Measurements from ENCODE around the gene OCSTAMP. TPM values are rescaled to one million over a fixed set of nuclear protein-coding genes. Genes with fewer than 3 reads are reported as not detected.

Gene OCSTAMP
- total RNA-seq, 1 experiment from 2014 or later, result not detected

DNA sequence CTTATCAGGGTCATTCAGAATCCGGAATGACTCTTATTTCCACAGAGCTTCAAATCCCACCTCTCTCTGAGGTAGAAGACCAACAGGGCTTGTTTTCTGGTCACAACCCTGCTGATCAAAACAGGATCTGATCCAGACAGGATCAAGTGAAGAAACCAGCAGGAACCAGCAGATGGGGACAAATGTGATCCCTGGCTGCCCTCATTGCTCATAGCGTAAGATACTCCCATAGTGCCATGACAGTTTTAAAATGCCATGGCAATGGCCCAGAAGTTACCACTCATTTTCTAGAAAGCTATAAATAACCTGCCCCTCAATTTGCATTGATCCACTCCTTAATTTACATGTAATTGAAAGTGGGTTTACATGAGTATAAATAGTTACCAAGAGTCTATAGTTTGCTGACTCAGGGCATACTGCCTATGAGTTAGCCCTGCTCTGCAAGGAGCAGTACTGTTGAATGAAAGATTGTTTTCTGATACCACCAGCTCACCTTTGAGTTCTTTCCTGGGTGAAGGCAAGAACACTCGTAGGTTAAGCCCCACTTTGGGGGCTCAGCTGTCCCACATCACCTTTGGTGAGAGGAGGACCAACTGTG lies 30.9 kb downstream of the OCSTAMP start:
- no peak for DNase-seq (ENCODE audit: low read depth)

DNA sequence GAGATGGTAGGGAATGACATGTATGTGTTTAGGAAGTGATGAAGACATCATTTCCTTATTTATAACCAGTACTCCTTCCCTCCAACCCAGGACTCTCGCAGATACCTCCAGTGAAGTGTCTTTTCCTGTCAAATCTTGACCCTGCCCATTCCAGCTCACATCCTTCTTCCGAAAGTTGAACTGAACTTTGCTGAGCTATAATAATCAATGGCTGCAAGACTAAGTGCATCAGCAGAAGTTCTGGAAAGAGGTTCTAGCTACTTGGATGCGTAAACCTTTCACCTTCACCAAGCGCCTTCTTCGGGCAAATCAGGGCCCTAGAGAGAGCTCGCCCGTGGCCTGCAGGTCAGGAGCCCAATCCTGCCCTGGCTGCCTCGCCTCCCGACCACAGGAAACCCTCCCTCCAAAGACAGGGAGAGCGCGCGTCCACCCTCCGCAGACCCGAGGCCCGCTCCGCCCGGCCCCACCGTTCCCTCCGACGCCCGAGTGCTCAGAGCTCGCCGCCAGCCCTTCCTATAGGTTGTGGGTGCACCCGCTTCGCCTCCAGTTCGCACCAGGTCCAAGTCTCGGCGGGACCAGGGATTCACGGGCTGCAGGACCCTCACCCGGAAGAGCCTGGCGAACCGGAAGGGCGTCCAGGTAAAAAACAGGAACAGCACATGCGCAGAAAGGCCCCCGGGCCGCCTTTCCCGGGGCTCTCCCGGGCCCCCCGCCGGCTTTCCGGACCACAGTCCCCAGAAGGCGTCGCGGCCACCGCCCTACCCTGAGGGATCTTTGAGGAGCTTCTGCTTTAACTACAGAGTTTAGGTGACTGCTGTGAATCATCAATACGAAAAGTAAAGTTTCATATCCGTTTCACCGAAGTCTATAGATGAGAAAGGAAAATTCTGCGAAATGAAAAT lies 37.3 kb downstream of the OCSTAMP start, which contains the start of gene ZNF334:
Gene ZNF334, minus strand, starts transcription at position 617 of the 902 bp plus-strand sequence. CDS start 1,457 bp downstream, outside the sequence.
- DNase-seq (ENCODE audit: low read depth), result peak; percentile 69

DNA sequence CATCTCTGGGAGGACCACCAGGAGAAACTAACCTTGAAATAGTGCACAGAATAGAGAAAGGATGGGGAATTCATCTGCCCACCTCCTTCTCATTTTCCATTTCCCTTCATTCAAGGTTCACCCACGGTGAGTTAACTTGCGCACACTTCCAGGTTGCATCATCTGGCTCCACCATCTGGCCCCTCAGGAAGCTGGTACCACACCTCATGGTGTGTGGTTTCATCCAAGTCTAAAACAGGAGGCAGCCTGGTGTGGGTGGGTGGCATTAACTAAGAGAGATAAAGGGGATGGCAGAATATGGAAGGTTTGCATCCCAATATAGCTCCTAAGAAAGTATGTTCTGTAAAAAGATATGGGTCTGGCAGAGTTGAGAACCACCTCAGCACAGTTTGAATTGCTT lies 40.9 kb downstream of the OCSTAMP start:
- DNase-seq (ENCODE audit: low read depth), result no peak

DNA sequence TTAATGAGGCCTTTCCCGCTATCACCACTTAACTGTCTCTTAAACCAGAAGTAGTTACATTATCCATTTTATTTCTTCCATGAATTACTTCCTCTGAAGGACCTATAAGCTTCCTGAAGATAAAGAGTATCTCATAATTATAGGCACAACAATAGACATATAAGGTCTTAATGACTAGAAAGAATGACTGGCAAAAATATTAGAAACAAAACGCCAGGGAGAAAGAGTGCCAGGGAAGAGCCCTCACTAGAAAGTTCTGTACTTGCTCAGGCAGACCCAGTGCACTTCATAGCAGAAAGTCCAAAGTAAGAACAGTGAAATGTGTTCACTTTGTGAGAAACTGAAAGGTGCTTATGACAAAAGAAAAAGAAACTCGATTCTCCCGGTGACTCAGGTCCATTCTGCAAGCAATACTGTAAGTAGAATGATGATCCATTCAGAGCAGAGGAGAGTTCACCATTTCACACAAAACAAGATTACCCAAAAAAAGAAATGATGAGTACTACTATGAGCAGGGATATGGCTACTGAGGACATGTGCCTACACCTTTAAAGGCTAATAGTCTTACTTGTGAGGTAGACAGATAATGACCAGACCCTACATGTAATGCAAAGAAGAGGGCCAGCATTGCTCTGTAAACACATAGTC lies 42.6 kb downstream of the OCSTAMP start:
- no peak for DNase-seq (ENCODE audit: low read depth)

DNA sequence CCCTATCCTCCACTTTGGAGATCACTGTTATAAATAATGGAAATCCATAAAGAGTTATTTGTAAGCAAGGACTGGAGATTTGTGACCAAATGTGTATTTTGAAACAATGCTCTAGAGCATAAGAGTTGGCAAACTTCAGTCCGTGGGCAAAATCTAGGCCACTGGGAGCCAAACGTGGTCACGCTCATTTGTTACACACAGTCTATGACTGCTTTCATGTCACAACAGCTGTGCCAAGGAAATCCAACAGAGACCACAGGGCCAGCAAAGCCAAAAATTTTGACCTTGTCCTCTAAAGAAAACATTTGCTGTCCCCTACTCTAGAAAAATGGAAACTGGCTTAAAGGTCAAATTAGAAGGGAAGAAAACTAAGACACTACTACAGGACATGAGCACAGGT lies 44.9 kb downstream of the OCSTAMP start:
- DNase-seq (ENCODE audit: low read depth), result no peak

DNA sequence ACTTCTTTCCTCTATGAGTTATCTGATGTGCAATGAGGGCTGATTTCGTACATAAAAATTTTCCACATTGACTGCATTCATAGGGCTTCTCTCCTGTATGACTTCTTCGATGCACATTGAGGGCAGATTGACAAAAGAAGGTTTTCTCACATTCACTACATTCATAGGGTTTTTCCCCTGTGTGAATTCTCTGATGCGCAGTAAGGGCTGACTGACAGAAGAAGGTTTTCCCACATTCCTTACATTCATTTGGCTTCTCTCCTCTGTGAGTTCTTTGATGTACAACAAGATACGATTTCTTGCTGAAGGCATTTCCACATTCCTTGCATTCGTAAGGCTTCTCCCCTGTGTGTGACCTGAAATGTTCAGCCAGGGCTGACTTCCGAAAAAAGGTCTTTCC lies 48.5 kb downstream of the OCSTAMP start:
- DNase-seq (ENCODE audit: low read depth), result no peak

DNA sequence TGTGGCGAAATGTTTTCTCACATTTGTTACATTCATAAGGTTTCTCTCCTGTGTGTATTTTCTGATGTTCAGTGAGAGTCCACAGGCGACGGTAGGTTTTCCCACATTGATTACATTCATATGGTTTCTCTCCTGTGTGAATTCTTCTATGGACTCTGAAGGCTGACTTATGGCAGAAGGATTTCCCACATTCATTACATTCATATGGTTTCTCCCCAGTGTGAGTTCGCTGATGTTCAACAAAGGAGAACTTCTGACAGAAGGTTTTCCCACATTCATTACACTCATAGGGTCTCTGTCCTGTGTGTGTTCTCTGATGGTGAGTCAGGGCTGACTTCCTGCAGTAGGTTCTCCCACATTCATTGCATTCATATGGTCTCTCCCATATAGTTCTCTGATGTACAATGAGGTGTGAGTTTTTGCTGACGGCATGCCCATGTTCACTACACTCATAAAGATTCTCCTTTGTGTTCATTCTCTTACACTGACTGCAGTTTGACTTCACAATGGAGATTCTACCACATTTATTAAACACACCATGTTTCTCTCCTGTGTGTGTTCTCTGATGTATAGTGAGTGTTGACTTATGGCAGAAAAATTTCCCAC lies 49.0 kb downstream of the OCSTAMP start:
- no peak for DNase-seq (ENCODE audit: low read depth)

DNA sequence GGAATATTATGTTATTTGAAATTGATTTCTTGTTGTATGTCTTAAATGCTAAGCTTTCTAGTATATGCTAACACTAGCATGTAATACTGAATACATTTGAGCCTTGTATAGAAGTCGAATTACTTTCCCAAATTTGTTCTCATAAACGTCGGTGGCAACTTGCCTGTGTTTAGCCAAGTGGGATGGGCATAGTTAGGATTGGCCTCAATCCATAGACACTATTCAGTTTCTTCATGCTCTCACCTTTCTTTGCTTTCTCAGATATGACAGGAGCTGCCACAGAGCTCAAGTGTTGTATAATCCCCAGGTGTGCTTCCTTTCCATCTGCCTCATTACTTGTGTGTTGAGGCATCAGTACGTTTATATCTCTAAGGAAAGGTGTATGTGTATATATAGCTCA lies 56.4 kb downstream of the OCSTAMP start:
- no peak for DNase-seq (ENCODE audit: low read depth)

DNA sequence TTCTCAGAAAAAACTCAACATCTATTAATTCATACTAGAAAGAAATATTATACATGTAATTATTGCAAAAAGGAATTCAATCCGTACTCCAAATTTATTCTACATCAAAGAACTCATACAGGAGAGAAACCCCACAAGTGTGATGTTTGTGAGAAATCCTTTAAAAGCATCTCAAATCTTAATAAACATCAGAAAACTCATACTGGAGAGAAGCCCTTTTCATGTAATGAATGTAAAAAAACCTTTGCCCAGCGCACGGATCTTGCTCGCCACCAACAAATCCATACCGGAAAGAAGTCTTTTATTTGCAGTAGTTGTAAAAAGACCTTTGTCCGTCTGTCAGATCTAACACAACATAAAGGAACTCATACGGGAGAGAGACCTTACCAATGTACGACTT lies 59.1 kb downstream of the OCSTAMP start:
- no peak for DNase-seq (ENCODE audit: low read depth)

Other genes with a start within 250 kb of the OCSTAMP start
- gene CDH22, start 242.2 kb downstream of the OCSTAMP start, total RNA-seq (2014; rRNA removed; shearing (Covaris generic)), result not detected in 2 replicates
- gene ELMO2, start 144.0 kb downstream of the OCSTAMP start, total RNA-seq (2014; rRNA removed; shearing (Covaris generic)), result 46.4 and 54.9 TPM in 2 replicates
- 1.0 and 1.9 TPM in 2 replicates for gene ZNF334, start 37.1 kb downstream of the OCSTAMP start, total RNA-seq (2014; rRNA removed; shearing (Covaris generic))
- gene SLC13A3, start 100.8 kb upstream of the OCSTAMP start, total RNA-seq (2014; rRNA removed; shearing (Covaris generic)), result not detected in 2 replicates
- gene TP53RK, start 138.8 kb upstream of the OCSTAMP start, total RNA-seq (2014; rRNA removed; shearing (Covaris generic)), result 24.7 and 28.0 TPM in 2 replicates
- gene SLC2A10, start 159.0 kb upstream of the OCSTAMP start, total RNA-seq (2014; rRNA removed; shearing (Covaris generic)), result 27.6 and 28.5 TPM in 2 replicates

All from M059J (cell line).